ENCODE measurements around the gene RAB24. TPM values are rescaled to one million over a fixed set of nuclear protein-coding genes. Genes with fewer than 3 reads are reported as not detected.

The RAB24 gene
- total RNA-seq, 1 experiment from 2014 or later = 37.2 TPM

DNA sequence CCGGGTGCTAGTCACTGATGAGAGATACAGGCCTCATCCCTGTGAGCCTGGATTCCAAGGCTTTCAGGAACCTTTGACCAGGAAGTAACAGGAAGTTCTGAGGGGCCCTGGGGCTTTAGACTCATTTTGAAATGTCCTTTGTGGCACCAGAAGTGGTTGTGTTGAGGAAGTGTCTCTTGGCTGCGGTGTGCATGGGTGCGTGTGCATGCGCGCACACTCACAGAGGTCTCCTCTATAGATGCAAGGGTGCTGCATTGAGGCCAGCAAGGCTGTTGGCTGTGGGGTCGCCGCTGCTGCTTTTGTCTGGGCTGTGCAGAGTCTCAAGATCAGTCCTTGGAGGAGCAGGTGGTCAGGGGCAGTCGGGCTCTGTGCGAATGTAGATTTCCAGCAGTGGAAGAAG is 7.6 kb downstream of the RAB24 start:
- ATAC-seq = no peak
- BruUV-seq (replicated peaks) = no TSS peak
- no peak for DNase-seq (ENCODE audit: low read depth, low spot score)
- H3K4me3 ChIP-seq (ENCODE audit: low read depth in 2 of 2, low read length in 2 of 2) = no peak overlapping the region
- no peak overlapping the region for H3K27ac ChIP-seq (ENCODE audit: low read length)
- in situ Hi-C loops (cut with HindIII; ENCODE audit: low pct_unique_long_range_greater_than_20kb, low sequenced_read_pairs) (no loop called here), intact Hi-C loops (cut with micrococcal nuclease; ENCODE audit: unreplicated experiment) (no loop called here)
- no peaks in the 10 kb centered on the region for H3K9me3 ChIP-seq (ENCODE audit: control insufficient read depth, insufficient read depth, low read depth, low read length)
- no peak for TF ChIP-seq SIN3A (IDR thresholded peaks at IDR 0.05; ENCODE audit: borderline replicate concordance, insufficient read depth, low read depth, low read length)
- TF ChIP-seq TCF7L2 (IDR thresholded peaks at IDR 0.05; ENCODE audit: low read depth, low read length) = no peak
- TF ChIP-seq, protein P1, sequence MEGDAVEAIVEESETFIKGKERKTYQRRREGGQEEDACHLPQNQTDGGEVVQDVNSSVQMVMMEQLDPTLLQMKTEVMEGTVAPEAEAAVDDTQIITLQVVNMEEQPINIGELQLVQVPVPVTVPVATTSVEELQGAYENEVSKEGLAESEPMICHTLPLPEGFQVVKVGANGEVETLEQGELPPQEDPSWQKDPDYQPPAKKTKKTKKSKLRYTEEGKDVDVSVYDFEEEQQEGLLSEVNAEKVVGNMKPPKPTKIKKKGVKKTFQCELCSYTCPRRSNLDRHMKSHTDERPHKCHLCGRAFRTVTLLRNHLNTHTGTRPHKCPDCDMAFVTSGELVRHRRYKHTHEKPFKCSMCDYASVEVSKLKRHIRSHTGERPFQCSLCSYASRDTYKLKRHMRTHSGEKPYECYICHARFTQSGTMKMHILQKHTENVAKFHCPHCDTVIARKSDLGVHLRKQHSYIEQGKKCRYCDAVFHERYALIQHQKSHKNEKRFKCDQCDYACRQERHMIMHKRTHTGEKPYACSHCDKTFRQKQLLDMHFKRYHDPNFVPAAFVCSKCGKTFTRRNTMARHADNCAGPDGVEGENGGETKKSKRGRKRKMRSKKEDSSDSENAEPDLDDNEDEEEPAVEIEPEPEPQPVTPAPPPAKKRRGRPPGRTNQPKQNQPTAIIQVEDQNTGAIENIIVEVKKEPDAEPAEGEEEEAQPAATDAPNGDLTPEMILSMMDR (IDR thresholded peaks at IDR 0.05) = no peak
- TF ChIP-seq POLR2AphosphoS5 (IDR thresholded peaks at IDR 0.05; ENCODE audit: low read depth, low read length) = no peak
- TF ChIP-seq, protein P2, sequence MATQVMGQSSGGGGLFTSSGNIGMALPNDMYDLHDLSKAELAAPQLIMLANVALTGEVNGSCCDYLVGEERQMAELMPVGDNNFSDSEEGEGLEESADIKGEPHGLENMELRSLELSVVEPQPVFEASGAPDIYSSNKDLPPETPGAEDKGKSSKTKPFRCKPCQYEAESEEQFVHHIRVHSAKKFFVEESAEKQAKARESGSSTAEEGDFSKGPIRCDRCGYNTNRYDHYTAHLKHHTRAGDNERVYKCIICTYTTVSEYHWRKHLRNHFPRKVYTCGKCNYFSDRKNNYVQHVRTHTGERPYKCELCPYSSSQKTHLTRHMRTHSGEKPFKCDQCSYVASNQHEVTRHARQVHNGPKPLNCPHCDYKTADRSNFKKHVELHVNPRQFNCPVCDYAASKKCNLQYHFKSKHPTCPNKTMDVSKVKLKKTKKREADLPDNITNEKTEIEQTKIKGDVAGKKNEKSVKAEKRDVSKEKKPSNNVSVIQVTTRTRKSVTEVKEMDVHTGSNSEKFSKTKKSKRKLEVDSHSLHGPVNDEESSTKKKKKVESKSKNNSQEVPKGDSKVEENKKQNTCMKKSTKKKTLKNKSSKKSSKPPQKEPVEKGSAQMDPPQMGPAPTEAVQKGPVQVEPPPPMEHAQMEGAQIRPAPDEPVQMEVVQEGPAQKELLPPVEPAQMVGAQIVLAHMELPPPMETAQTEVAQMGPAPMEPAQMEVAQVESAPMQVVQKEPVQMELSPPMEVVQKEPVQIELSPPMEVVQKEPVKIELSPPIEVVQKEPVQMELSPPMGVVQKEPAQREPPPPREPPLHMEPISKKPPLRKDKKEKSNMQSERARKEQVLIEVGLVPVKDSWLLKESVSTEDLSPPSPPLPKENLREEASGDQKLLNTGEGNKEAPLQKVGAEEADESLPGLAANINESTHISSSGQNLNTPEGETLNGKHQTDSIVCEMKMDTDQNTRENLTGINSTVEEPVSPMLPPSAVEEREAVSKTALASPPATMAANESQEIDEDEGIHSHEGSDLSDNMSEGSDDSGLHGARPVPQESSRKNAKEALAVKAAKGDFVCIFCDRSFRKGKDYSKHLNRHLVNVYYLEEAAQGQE (IDR thresholded peaks at IDR 0.05; ENCODE audit: insufficient read depth in 1 of 2, low read depth in 2 of 2, low read length in 1 of 2) = no peak
- ChIA-PET POLR2A (no interaction called here), CTCF (no interaction called here)
- H3K36me3 ChIP-seq (ENCODE audit: control insufficient read depth, insufficient read depth, low read length) = peaks cover 23% of the 10 kb centered on the region
- H3K4me1 ChIP-seq (ENCODE audit: control insufficient read depth, insufficient read depth, low read length) = peaks cover 9% of the 10 kb centered on the region
- H3K27me3 ChIP-seq (ENCODE audit: control insufficient read depth, insufficient read depth, low read length) = no peaks in the 10 kb centered on the region

DNA sequence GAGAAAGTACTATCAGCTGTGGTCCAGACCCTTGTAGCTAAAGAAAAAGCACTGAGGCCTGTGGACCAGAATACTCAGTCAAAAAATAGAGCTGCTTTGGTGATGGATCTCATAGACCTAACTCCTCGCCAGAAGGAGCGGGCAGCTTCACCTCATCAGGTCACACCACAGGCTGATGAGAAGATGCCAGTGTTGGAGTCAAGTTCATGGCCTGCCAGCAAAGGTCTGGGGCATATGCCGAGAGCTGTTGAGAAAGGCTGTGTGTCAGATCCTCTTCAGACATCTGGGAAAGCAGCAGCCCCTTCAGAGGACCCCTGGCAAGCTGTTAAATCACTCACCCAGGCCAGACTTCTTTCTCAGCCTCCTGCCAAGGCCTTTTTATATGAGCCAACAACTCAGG is 8.9 kb downstream of the RAB24 start:
- POLR2A ChIA-PET = no interaction called here
- Histone ChIP-seq H3K4me1 (ENCODE audit: control insufficient read depth, insufficient read depth, low read length) (no peaks in the 10 kb centered on the region; the same call in 1 of the 2 replicates), H3K4me3 (ENCODE audit: low read depth in 2 of 2, low read length in 2 of 2) (no peak overlapping the region), H3K9me3 (ENCODE audit: control insufficient read depth, insufficient read depth, low read depth, low read length) (no peaks in the 10 kb centered on the region), H3K36me3 (ENCODE audit: control insufficient read depth, insufficient read depth, low read length) (peaks cover 23% of the 10 kb centered on the region), H3K27me3 (ENCODE audit: control insufficient read depth, insufficient read depth, low read length) (no peaks in the 10 kb centered on the region), H3K27ac (ENCODE audit: low read length) (no peak overlapping the region)
- in situ Hi-C loops (cut with HindIII; ENCODE audit: low pct_unique_long_range_greater_than_20kb, low sequenced_read_pairs) = no loop called here
- ATAC-seq (no peak), DNase-seq (ENCODE audit: low read depth, low spot score) (no peak)
- intact Hi-C loops (cut with micrococcal nuclease; ENCODE audit: unreplicated experiment) = no loop called here
- CTCF ChIA-PET = no interaction called here
- no TSS peak for BruUV-seq (replicated peaks)
- TF ChIP-seq TCF7L2 (IDR thresholded peaks at IDR 0.05; ENCODE audit: low read depth, low read length) = no peak
- TF ChIP-seq, protein P1 (IDR thresholded peaks at IDR 0.05) = no peak
- TF ChIP-seq, protein P2 (IDR thresholded peaks at IDR 0.05; ENCODE audit: insufficient read depth in 1 of 2, low read depth in 2 of 2, low read length in 1 of 2) = no peak
- no peak for TF ChIP-seq SIN3A (IDR thresholded peaks at IDR 0.05; ENCODE audit: borderline replicate concordance, insufficient read depth, low read depth, low read length)
- TF ChIP-seq POLR2AphosphoS5 (IDR thresholded peaks at IDR 0.05; ENCODE audit: low read depth, low read length) = no peak

All from Panc1 (cell line).